GM18858 (cell line): Measurements from ENCODE around the gene PITPNM2.

Experiments
- ATAC-seq: cut with Tn5 transposase; IDR thresholded peaks from one replicate; pipeline ENCODE4 v1.9.1; 2021; ENCODE audit not compliant: unreplicated experiment

PITPNM2 gene

DNA sequence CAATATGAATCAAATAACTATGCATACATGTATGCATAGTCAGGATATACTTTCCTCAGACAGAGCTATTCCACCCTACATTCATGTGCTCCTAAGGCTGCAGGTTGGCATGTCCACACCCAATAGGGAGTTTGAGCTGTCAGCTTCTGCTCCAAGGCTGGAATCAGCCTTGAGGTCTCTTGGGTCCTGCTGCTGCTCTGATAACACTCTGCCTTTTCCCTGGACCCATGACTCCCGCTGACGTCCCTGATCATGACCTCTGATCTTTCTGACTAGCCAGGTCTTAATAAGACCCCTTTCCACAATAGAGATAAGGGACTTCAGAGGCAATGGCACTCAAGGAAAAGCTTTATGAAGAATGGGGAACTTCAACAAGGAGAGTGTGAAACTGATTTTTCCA, 5.7 kb downstream of the PITPNM2 start:
- ATAC-seq = no peak

DNA sequence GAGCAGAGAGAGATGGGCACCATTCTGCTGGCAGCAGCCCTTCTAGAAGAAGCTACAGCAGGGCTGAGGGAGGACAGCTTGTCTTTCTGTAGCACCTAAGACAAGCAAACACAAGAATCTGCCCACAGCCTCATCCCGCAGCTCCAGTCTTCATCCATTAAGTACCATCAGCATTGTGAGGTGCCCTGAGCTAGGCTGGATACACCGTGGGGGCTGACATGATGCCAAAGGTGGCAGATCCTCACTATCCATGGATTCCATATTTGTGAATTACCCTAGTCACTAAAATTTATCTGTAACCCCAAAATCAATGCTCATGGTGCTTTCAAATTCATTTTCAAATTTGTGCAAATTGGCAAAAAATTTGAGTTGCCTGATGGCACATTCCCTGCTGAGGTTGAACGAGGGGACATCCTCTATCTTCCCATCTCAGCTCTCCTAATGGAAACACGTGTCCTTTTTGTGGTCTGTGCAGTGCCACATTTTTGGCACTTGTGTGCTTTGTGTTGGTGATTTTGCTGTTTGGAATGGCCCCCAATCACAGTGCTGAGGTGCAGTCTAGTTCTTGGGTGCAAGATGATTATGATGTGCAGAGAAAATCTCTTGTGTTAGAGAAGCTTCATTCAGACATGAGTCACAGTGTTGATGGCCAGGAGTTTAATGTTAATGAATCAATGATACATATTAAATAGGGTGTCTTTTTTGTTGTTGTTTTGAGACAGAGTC, 7.0 kb downstream of the PITPNM2 start:
- no peak for ATAC-seq

- ATAC-seq = no peak
Measured at GRCh38 chr12:123142921-123143735, 7.8 kb downstream of the PITPNM2 start.

- no peak for ATAC-seq
Measured at GRCh38 chr12:123142518-123142840, 8.4 kb downstream of the PITPNM2 start.

GRCh38 chr12:123141615-123142517, 9.0 kb downstream of the PITPNM2 start:
- no peak for ATAC-seq

- ATAC-seq = no peak
Measured at GRCh38 chr12:123140676-123141614, 9.9 kb downstream of the PITPNM2 start.

DNA sequence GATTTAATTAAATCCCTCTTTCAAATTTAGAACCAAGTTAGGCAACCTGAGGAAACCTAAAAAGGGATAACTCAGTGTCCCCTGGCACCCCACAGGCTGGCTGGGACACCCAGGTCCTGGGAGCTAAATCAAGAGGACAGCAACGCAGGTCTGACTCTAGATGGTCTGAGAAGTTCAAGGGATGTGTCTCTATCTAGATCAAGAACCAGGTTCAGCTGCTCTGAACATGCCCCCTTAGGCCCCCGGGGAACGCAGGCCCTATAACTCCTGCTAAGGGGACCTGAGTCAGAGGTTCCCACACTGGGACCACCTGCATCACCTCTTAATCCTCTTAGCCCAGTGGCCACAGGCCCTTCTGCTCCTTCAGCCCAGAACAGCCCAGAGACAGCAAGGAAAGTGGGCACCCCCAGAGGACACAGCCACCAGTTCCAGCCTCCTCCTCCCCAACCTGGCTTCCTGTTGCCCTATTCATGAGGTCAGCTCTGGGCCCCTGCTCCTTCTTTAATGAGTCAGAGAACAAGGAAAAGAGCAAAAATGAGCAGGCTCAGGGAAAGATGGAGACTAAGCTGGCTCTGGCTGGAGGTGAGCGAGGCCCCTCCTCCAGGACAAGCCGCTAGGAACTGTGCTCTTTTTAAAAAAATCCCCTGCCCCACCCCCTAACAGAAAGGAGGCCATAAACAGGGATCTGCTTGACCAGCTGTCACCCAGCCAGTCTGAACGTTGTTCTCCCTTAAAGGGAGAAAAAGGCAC, 10.8 kb downstream of the PITPNM2 start:
- ATAC-seq = no peak

- no peak for ATAC-seq
Measured at GRCh38 chr12:123135688-123136087, 15.2 kb downstream of the PITPNM2 start.

DNA sequence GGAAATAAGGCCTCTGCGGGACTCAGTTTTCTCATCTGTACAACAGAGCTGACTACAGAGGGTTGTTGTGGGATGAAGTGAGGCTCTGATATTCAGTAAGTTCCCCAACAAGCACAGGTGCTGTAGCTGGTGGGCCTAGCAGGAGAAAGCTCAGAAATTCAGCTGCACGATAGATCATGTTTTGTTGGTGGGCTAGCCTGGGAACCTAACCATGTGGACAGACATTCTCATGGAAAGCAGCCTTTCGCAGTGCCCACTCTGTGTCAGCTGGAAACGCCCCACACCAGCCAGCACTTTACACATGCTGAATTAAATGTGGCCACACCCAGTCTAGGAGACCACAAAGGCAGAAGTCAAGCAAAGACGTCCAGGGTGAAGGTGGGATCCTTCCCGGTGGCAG, 16.1 kb downstream of the PITPNM2 start:
- no peak for ATAC-seq

GRCh38 chr12:123134271-123134671, 16.6 kb downstream of the PITPNM2 start:
- ATAC-seq = no peak

DNA sequence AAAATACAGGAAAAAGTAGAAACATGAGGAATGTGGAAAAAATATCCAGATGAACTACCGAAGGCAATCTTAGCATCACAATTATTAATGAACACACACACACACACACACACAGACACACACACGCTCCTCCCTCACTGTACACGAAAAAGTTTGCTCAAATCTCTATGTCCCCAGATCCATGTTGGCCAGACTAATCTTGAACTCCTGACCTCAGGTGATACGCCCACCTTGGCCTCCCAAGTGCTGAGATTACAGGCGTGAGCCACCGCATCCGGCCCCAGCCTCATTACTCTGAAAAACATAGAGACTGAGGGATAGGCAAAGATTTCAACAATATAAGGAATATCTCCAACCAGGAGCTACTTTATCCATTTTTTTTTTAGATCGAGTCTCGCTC, 17.2 kb downstream of the PITPNM2 start:
- no peak for ATAC-seq

DNA sequence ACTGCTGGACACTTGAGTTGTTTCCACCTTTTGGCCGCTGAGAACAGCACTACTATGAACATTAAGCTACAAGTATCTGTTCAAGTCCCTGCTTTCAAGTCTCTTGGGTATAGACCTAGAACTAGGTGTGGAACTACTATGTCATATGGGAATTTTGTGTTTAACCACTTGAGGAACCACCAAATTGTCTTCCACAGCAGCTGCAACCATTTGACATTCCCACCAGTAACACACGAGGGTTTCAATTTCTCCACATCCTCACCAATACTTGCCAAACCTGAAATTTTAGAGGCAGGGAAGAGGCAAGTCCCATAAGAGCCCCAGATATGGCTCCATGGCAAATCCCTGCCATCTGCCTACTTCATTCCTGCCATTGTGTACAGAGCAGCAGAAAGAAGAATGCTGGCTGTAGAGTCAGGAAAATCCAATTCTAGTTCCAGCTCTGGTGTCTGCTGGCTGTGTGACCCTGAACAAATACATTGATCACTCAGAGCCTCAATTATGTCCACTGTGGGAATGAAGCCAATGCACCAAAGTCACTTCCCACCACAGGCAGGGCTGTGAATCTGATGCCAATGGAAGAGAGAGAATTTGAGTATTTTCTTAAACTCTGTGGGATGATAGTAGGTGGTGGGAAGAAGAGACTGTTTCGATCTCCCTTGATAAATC, 17.8 kb downstream of the PITPNM2 start:
- ATAC-seq = no peak

GRCh38 chr12:123131879-123132402, 18.9 kb downstream of the PITPNM2 start:
- ATAC-seq = no peak

GRCh38 chr12:123131291-123131832, 19.5 kb downstream of the PITPNM2 start:
- no peak for ATAC-seq

- no peak for ATAC-seq
Measured at GRCh38 chr12:123129621-123130020, 21.3 kb downstream of the PITPNM2 start.

DNA sequence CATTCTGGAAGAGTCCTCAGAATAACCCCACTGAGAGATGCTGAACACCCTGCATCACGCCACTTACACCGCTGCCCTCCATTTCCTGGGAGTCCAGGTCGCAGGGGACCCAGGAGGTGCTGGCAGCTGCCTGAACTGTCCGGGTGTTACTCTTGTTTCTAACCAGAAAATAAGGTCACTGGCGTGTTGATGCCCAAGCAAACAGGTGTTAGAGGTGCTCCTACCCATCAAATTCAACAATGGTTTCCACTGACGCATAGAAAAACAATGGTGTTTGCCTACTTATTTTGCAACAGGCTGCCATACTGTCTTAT, 23.8 kb downstream of the PITPNM2 start:
- no peak for ATAC-seq

DNA sequence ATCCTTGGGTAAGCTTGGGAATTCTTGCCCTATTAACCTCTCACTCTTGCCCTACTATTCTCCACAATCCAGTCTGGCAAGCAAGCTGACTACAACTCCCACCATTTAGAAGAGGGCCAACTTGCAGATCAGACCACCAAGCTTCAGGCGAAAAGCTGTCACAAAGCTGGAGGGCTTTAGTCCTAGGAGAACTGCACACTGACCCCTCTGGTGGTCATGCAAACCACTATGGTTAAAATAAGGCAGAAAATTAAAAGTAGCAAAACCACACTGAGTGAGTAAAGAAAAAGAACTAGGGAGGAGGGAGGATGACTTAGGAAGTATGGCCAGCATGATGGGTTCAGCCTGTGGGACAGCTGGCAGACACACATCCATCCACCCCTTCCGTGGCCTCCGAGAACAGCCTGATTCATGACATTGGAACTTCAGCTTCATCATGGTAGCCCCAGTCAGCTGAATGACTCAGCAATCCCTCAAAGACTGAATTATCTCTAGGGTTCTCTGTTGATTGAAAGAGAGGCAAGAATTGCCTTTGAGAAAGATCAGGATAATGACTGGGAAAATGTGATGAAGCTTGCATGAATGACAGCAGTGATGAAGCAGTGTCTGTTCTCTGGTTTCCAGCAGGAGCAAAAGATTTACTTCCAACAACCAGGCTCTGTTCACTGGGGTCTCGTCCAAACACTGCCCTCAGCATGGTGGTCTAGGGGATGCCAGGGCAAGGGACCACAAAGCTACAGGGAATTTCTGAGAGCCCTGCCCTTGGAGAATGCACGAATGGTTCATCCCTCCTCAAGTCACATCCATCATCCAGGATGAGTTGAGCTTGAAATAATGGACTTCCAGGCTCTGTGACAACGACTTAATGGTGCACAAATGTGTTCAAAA, 24.4 kb downstream of the PITPNM2 start:
- no peak for ATAC-seq

- ATAC-seq = no peak
Measured at GRCh38 chr12:123122626-123123025, 28.3 kb downstream of the PITPNM2 start.
